Measurements from ENCODE around the gene TCEA2. TPM values are rescaled to one million over a fixed set of nuclear protein-coding genes. Genes with fewer than 3 reads are reported as not detected.

The TCEA2 gene
- total and polyA plus RNA-seq, 7 experiments from 2014 or later: 22.2 to 73.2 (median 36.4) TPM

GRCh38 chr20:64070244-64070993 lies 7.4 kb downstream of the TCEA2 start:
- Histone ChIP-seq H3K4me3 (ENCODE audit: low read length) (no peak overlapping the region), H3K4me1 (ENCODE audit: control insufficient read depth in 2 of 2, insufficient read depth in 2 of 2, low read length in 2 of 2) (peaks cover 18 to 30% of the 10 kb centered on the region in 2 donors), H3K27ac (ENCODE audit: low read depth, low read length) (no peak overlapping the region), H3K27me3 (ENCODE audit: control insufficient read depth in 2 of 2, insufficient read depth in 2 of 2, low read length in 2 of 2) (no peaks in the 10 kb centered on the region), H3K9me3 (ENCODE audit: control insufficient read depth in 2 of 3, low read length in 3 of 3) (no peaks in the 10 kb centered on the region), H3K36me3 (ENCODE audit: control insufficient read depth in 2 of 3, insufficient read depth in 3 of 3, low read length in 3 of 3) (peaks cover 0 to 35% (median 0%) of the 10 kb centered on the region in 3 experiments)
- intact Hi-C loops (cut with micrococcal nuclease): no loop called here
- Mint-ChIP-seq H3K4me3 (no peak overlapping the region), H3K9me3 (no peaks in the 10 kb centered on the region), H3K36me3 (peaks cover 0 to 6% (median 0%) of the 10 kb centered on the region in 5 donors), H3K4me1 (peaks cover 18 to 41% (median 28%) of the 10 kb centered on the region in 7 donors), H3K27me3 (no peaks in the 10 kb centered on the region), H3K27ac (peak overlapping the region in 2 of 9 donors; percentile 48 to 55)
- ChIA-PET CTCF (interaction anchor here (1.2 to 1.6 kb wide), 2 partner anchors 13 to 50 kb away, joined by 3 to 5 read pairs; no protein-coding TSS in a partner anchor), POLR2A (no interaction called here)
- ATAC-seq (no peak), DNase-seq (no peak)

- intact Hi-C loops (cut with micrococcal nuclease): no loop called here
- POLR2A ChIA-PET: interaction anchor here (0.8 to 1.1 kb wide), 3 partner anchors 9 to 20 kb away, joined by 3 to 4 read pairs (median 3); partner anchors contain the start of gene TCEA2
- Histone ChIP-seq H3K4me1 (ENCODE audit: control insufficient read depth in 2 of 2, insufficient read depth in 2 of 2, low read length in 2 of 2) (peaks cover 10 to 24% of the 10 kb centered on the region in 2 donors), H3K9me3 (ENCODE audit: control insufficient read depth in 2 of 3, low read length in 3 of 3) (no peaks in the 10 kb centered on the region), H3K4me3 (ENCODE audit: low read length) (no peak overlapping the region), H3K27me3 (ENCODE audit: control insufficient read depth in 2 of 2, insufficient read depth in 2 of 2, low read length in 2 of 2) (no peaks in the 10 kb centered on the region), H3K36me3 (ENCODE audit: control insufficient read depth in 2 of 3, insufficient read depth in 3 of 3, low read length in 3 of 3) (peaks cover 0 to 45% (median 0%) of the 10 kb centered on the region in 3 experiments), H3K27ac (ENCODE audit: low read depth, low read length) (no peak overlapping the region)
- H3K4me1 Mint-ChIP-seq: peaks cover 8 to 38% (median 17%) of the 10 kb centered on the region in 7 donors
- ATAC-seq: no peak
- peak overlapping the region in 2 of 9 donors; percentile 8 to 47 for H3K27ac Mint-ChIP-seq
- DNase-seq: no peak
- H3K27me3 Mint-ChIP-seq: no peaks in the 10 kb centered on the region
- H3K36me3 Mint-ChIP-seq: peaks cover 0 to 8% (median 0%) of the 10 kb centered on the region in 5 donors
- no peak overlapping the region for H3K4me3 Mint-ChIP-seq
- CTCF ChIA-PET: interaction anchor here (1.0 kb wide), 1 partner anchor 13 kb away, joined by 5 read pairs; the partner anchor contains the start of gene LKAAEAR1
- no peaks in the 10 kb centered on the region for H3K9me3 Mint-ChIP-seq
Measured at GRCh38 chr20:64071341-64072332, 8.6 kb downstream of the TCEA2 start.

- ATAC-seq: no peak
- H3K27ac ChIP-seq (ENCODE audit: low read depth, low read length): no peak overlapping the region
- no peaks in the 10 kb centered on the region for H3K27me3 ChIP-seq (ENCODE audit: control insufficient read depth in 2 of 2, insufficient read depth in 2 of 2, low read length in 2 of 2)
- no peaks in the 10 kb centered on the region for H3K9me3 ChIP-seq (ENCODE audit: control insufficient read depth in 2 of 3, low read length in 3 of 3)
- intact Hi-C loops (cut with micrococcal nuclease): no loop called here
- no peak for DNase-seq
- Mint-ChIP-seq H3K27me3 (no peaks in the 10 kb centered on the region), H3K36me3 (peaks cover 0 to 8% (median 0%) of the 10 kb centered on the region in 5 donors), H3K9me3 (no peaks in the 10 kb centered on the region), H3K27ac (peak overlapping the region in 3 of 9 donors; percentile 8 to 47 (median 9)), H3K4me3 (no peak overlapping the region), H3K4me1 (peaks cover 0 to 35% (median 11%) of the 10 kb centered on the region in 7 donors)
- H3K36me3 ChIP-seq (ENCODE audit: control insufficient read depth in 2 of 3, insufficient read depth in 3 of 3, low read length in 3 of 3): peaks cover 0 to 45% (median 0%) of the 10 kb centered on the region in 3 experiments
- POLR2A ChIA-PET: interaction anchor here (0.6 to 0.7 kb wide), 2 partner anchors 29 to 50 kb away, joined by 3 read pairs; no protein-coding TSS in a partner anchor
- CTCF ChIA-PET: interaction anchor here (1.0 kb wide), 1 partner anchor 12 kb away, joined by 5 read pairs; the partner anchor contains the start of gene LKAAEAR1
- no peak overlapping the region for H3K4me3 ChIP-seq (ENCODE audit: low read length)
- peaks cover 12 to 23% of the 10 kb centered on the region in 2 donors for H3K4me1 ChIP-seq (ENCODE audit: control insufficient read depth in 2 of 2, insufficient read depth in 2 of 2, low read length in 2 of 2)
Measured at GRCh38 chr20:64072498-64073063, 9.6 kb downstream of the TCEA2 start.

- Mint-ChIP-seq H3K27me3 (no peaks in the 10 kb centered on the region), H3K4me1 (peaks cover 0 to 31% (median 15%) of the 10 kb centered on the region in 7 donors), H3K27ac (peak overlapping the region in 3 of 9 donors; percentile 21 to 38 (median 24)), H3K36me3 (peaks cover 0 to 8% (median 0%) of the 10 kb centered on the region in 5 donors), H3K9me3 (no peaks in the 10 kb centered on the region), H3K4me3 (no peak overlapping the region)
- ChIA-PET CTCF (interaction anchor here (0.6 kb wide), 1 partner anchor 50 kb away, joined by 5 read pairs; no protein-coding TSS in a partner anchor), POLR2A (interaction anchor here (0.6 to 0.7 kb wide), 2 partner anchors 30 to 49 kb away, joined by 3 read pairs; no protein-coding TSS in a partner anchor)
- Histone ChIP-seq H3K27ac (ENCODE audit: low read depth, low read length) (no peak overlapping the region), H3K4me1 (ENCODE audit: control insufficient read depth in 2 of 2, insufficient read depth in 2 of 2, low read length in 2 of 2) (peaks cover 12 to 23% of the 10 kb centered on the region in 2 donors), H3K9me3 (ENCODE audit: control insufficient read depth in 2 of 3, low read length in 3 of 3) (no peaks in the 10 kb centered on the region), H3K27me3 (ENCODE audit: control insufficient read depth in 2 of 2, insufficient read depth in 2 of 2, low read length in 2 of 2) (no peaks in the 10 kb centered on the region), H3K4me3 (ENCODE audit: low read length) (no peak overlapping the region), H3K36me3 (ENCODE audit: control insufficient read depth in 2 of 3, insufficient read depth in 3 of 3, low read length in 3 of 3) (peaks cover 0 to 45% (median 0%) of the 10 kb centered on the region in 3 experiments)
- ATAC-seq (no peak), DNase-seq (no peak)
- intact Hi-C loops (cut with micrococcal nuclease): no loop called here
Measured at GRCh38 chr20:64073476-64074183, 10.6 kb downstream of the TCEA2 start.

GRCh38 chr20:64074184-64074789 lies 11.3 kb downstream of the TCEA2 start:
- DNase-seq (no peak), ATAC-seq (no peak)
- Mint-ChIP-seq H3K4me3 (no peak overlapping the region), H3K27ac (peak overlapping the region in 1 of 9 donors; percentile 21), H3K4me1 (peaks cover 0 to 27% (median 12%) of the 10 kb centered on the region in 7 donors), H3K9me3 (no peaks in the 10 kb centered on the region), H3K36me3 (peaks cover 0 to 12% (median 0%) of the 10 kb centered on the region in 5 donors), H3K27me3 (no peaks in the 10 kb centered on the region)
- POLR2A ChIA-PET: interaction anchor here (6.6 kb wide), 1 partner anchor 10 kb away, joined by 83 read pairs; the partner anchor contains the start of gene TCEA2
- intact Hi-C loops (cut with micrococcal nuclease): no loop called here
- CTCF ChIA-PET: interaction anchor here (0.6 kb wide), 1 partner anchor 49 kb away, joined by 5 read pairs; no protein-coding TSS in a partner anchor
- H3K27me3 ChIP-seq (ENCODE audit: control insufficient read depth in 2 of 2, insufficient read depth in 2 of 2, low read length in 2 of 2): no peaks in the 10 kb centered on the region
- H3K4me1 ChIP-seq (ENCODE audit: control insufficient read depth in 2 of 2, insufficient read depth in 2 of 2, low read length in 2 of 2): peaks cover 12 to 20% of the 10 kb centered on the region in 2 donors
- no peak overlapping the region for H3K27ac ChIP-seq (ENCODE audit: low read depth, low read length)
- no peak overlapping the region for H3K4me3 ChIP-seq (ENCODE audit: low read length)
- H3K9me3 ChIP-seq (ENCODE audit: control insufficient read depth in 2 of 3, low read length in 3 of 3): no peaks in the 10 kb centered on the region
- peaks cover 0 to 49% (median 0%) of the 10 kb centered on the region in 3 experiments for H3K36me3 ChIP-seq (ENCODE audit: control insufficient read depth in 2 of 3, insufficient read depth in 3 of 3, low read length in 3 of 3)
